ENCODE data around the gene KIT. TPM values are rescaled to one million over a fixed set of nuclear protein-coding genes. Genes with fewer than 3 reads are reported as not detected.

Gene KIT
- total RNA-seq, 1 donor from 2014 or later: 19.5 TPM

DNA sequence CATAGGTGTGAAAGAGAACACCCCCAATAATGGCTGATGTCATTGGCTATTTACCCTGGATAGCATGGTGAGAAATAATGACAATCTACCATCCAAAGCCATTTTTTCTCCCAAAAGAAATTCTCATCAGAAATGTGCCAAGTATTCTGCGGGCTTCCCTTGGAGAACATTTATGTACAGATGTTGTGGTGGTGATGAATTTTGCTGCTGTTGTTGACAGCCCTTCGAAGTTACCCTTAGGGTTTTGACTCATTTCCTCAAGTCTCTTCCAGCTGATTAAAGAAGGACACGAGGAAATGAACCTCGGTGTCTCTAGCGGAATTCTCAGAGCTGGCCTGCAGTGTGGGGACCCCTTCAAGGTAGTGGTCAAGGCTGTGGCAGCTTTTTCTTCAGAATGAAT is 3.4 kb downstream of the KIT start:
- TF ChIP-seq, protein P1, sequence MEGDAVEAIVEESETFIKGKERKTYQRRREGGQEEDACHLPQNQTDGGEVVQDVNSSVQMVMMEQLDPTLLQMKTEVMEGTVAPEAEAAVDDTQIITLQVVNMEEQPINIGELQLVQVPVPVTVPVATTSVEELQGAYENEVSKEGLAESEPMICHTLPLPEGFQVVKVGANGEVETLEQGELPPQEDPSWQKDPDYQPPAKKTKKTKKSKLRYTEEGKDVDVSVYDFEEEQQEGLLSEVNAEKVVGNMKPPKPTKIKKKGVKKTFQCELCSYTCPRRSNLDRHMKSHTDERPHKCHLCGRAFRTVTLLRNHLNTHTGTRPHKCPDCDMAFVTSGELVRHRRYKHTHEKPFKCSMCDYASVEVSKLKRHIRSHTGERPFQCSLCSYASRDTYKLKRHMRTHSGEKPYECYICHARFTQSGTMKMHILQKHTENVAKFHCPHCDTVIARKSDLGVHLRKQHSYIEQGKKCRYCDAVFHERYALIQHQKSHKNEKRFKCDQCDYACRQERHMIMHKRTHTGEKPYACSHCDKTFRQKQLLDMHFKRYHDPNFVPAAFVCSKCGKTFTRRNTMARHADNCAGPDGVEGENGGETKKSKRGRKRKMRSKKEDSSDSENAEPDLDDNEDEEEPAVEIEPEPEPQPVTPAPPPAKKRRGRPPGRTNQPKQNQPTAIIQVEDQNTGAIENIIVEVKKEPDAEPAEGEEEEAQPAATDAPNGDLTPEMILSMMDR (conservative IDR thresholded peaks at IDR 0.05): no peak
- Mint-ChIP-seq H3K27me3 (peaks cover 53% of the 10 kb centered on the region), H3K9me3 (no peaks in the 10 kb centered on the region), H3K36me3 (no peaks in the 10 kb centered on the region), H3K4me3 (peak overlapping the region; percentile 6), H3K4me1 (ENCODE audit: unreplicated experiment) (peaks cover 20% of the 10 kb centered on the region), H3K27ac (no peak overlapping the region)
- DNase-seq (ENCODE audit: extremely low spot score, unreplicated experiment): no peak

DNA sequence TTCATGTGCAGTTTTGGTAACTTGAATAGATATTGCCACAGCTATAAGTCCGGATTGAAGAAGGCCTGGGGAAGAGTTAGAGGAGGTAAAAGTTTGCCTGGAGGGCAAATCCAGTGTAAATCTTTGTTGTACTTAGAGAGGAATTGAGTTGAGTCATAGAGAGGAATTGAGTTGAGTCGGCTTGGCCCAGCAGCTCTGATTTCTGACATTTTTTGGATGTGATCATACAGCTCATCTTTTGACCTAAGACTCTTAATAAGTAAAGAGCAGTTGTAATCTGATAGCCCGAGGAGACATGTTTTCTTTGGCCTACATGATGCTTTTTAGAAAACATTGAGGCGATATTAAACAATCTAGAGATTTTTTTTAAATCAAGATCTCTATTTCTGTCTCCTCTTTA is 3.9 kb downstream of the KIT start:
- Mint-ChIP-seq H3K9me3 (no peaks in the 10 kb centered on the region), H3K36me3 (no peaks in the 10 kb centered on the region), H3K4me3 (peak overlapping the region; percentile 6), H3K27ac (no peak overlapping the region), H3K4me1 (ENCODE audit: unreplicated experiment) (peaks cover 20% of the 10 kb centered on the region), H3K27me3 (peaks cover 48% of the 10 kb centered on the region)
- no peak for DNase-seq (ENCODE audit: extremely low spot score, unreplicated experiment)
- TF ChIP-seq, protein P1 (conservative IDR thresholded peaks at IDR 0.05): no peak

DNA sequence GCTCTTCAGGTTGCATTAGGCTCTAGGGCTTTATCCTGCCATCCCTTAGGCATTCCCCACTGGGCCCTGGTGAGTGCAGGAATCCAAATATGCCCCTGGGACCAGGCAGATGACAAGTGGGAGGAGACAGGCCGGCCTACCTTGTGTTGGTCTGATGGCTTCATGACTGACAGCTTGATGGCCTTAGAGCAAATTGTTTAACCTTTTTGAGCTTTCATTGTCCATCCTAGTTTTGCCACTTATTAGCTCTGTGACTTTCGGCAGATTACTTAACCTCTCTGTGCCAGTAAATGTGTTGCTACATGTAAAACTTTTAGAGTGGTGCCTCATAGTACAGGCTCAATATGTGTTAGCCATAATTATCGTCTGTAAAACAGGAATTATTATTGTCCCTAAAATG is 4.4 kb downstream of the KIT start:
- TF ChIP-seq, protein P1 (conservative IDR thresholded peaks at IDR 0.05): no peak

DNA sequence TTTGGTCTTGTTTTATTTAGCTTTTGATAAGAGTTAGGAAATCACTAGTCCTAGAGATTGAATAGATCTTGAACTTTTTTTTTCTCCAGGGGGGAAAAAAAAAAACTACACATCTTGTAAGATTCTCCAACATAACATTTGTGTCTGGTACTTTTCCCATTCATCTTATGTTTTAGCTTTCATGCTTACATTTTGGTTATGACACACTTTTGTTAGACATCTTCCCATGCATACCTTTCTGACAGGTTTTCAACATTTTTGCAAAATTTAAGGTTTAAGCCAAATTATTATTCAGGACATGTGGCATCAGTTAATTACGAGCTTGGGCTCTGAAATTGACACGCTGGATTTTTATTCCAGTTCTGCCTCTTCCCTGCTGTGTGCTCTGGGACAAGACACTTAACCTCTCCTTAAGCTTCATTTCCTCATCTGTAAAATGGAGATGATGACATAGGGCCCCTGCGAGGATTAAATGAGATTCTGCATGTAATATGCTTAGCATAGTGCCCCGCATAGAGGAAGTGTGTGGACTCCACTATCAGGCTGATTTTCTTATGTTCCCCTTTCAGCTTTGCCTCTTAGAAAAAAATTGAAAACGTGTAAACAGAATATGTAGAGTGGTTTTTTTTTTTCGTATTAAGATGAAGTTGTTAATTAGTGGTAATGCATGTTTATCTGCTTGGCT is 5.3 kb downstream of the KIT start:
- no peak overlapping the region for H3K27ac Mint-ChIP-seq
- peaks cover 5% of the 10 kb centered on the region for H3K36me3 Mint-ChIP-seq
- peaks cover 15% of the 10 kb centered on the region for H3K4me1 Mint-ChIP-seq (ENCODE audit: unreplicated experiment)
- H3K4me3 Mint-ChIP-seq: no peak overlapping the region
- no peak for DNase-seq (ENCODE audit: extremely low spot score, unreplicated experiment)
- peaks cover 44% of the 10 kb centered on the region for H3K27me3 Mint-ChIP-seq
- no peaks in the 10 kb centered on the region for H3K9me3 Mint-ChIP-seq
- TF ChIP-seq, protein P1 (conservative IDR thresholded peaks at IDR 0.05): no peak

More for the DNA sequence above, 4.4 kb downstream of the KIT start:
- H3K4me1 Mint-ChIP-seq (ENCODE audit: unreplicated experiment): peaks cover 15% of the 10 kb centered on the region
- no peak overlapping the region for H3K27ac Mint-ChIP-seq
- no peaks in the 10 kb centered on the region for H3K36me3 Mint-ChIP-seq
- H3K27me3 Mint-ChIP-seq: peaks cover 44% of the 10 kb centered on the region
- H3K4me3 Mint-ChIP-seq: no peak overlapping the region
- H3K9me3 Mint-ChIP-seq: no peaks in the 10 kb centered on the region
- no peak for DNase-seq (ENCODE audit: extremely low spot score, unreplicated experiment)

DNA sequence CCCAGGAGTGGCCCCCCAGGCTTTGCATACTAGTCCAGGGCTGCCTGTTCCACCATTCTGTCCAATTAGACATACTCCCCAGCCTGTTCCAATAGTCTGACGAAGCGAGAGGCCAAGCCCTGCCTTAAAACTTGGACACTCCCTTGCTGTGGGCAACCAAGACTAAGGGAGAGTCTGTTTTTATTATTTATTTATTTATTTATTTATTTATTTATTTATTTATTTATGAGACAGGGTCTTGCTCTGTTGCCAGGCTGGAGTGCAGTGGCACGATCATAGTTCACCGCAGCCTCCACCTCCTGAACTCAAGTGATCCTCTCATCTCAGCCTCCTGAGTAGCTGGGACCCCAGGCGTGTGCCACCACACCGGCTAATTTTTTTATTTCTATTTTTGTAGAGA is 6.6 kb downstream of the KIT start:
- H3K27ac Mint-ChIP-seq: no peak overlapping the region
- H3K27me3 Mint-ChIP-seq: peaks cover 33% of the 10 kb centered on the region
- DNase-seq (ENCODE audit: extremely low spot score, unreplicated experiment): no peak
- TF ChIP-seq, protein P1 (conservative IDR thresholded peaks at IDR 0.05): no peak
- peaks cover 15% of the 10 kb centered on the region for H3K4me1 Mint-ChIP-seq (ENCODE audit: unreplicated experiment)
- H3K4me3 Mint-ChIP-seq: no peak overlapping the region
- no peaks in the 10 kb centered on the region for H3K9me3 Mint-ChIP-seq
- H3K36me3 Mint-ChIP-seq: peaks cover 5% of the 10 kb centered on the region

Data from type B pancreatic cell (in vitro differentiated cells).